H1 (cell line): Measurements from ENCODE around the gene PAX6. TPM values are rescaled to one million over a fixed set of nuclear protein-coding genes. Genes with fewer than 3 reads are reported as not detected.

ENCODE experiments used
- CTCF ChIA-PET: fragments of 300-600 bp; sonication (Branson Sonifier 250); formaldehyde crosslinking; loops from one replicate; lab custom pipeline; 2021; ENCODE audit not compliant: partially characterized antibody; lab: Charles Lee
- POLR2A ChIA-PET: fragments of 300-600 bp; sonication (Branson Sonifier 250); formaldehyde crosslinking; loops from one replicate; lab custom pipeline; 2021; ENCODE audit warnings: inconsistent platforms; ENCODE audit not compliant: partially characterized antibody; lab: Charles Lee
- DNase-seq, 2 experiments: peaks; one replicate each; pipeline versions ENCODE4 v3.0.0 to v3.0.0-alpha.2; 2010 to 2022; ENCODE audit warnings: low spot score in 2 of 2, low read depth in 1 of 2, mixed read lengths in 1 of 2
- FAIRE-seq: peaks from 2 replicates; lab custom pipeline; 2011; peaks lifted over from hg19 to GRCh38; lab: Jason Lieb, UNC
- H2AFZ ChIP-seq: 2 replicates; pipeline ENCODE4 v1.8.1; 2012; ENCODE audit warnings: low read length, inconsistent platforms
- H2AK5ac ChIP-seq: 2 replicates; pipeline ENCODE4 v1.6.1; 2013; ENCODE audit warnings: low read depth, low read length
- H2BK120ac ChIP-seq: replicated peaks from 2 replicates; pipeline ENCODE3; 2013; ENCODE audit warnings: low read depth, low read length, inconsistent platforms
- H2BK12ac ChIP-seq: 2 replicates; pipeline ENCODE4 v1.6.1; 2013; ENCODE audit warnings: low read depth, low read length
- H2BK15ac ChIP-seq: 2 replicates; pipeline ENCODE4 v1.6.1; 2013; ENCODE audit warnings: low read length
- H2BK20ac ChIP-seq: 2 replicates; pipeline ENCODE4 v1.6.1; 2013; ENCODE audit warnings: low read length
- H2BK5ac ChIP-seq: 2 replicates; pipeline ENCODE4 v1.6.1; 2013; ENCODE audit warnings: low read depth, low read length
- H3K14ac ChIP-seq: 2 replicates; pipeline ENCODE4 v1.6.1; 2013; ENCODE audit warnings: inconsistent platforms; ENCODE audit not compliant: insufficient read length
- H3K18ac ChIP-seq: 2 replicates; pipeline ENCODE4 v1.6.1; 2013; ENCODE audit warnings: low read length; ENCODE audit errors: extremely low read depth
- H3K23ac ChIP-seq: 2 replicates; pipeline ENCODE4 v1.6.1; 2013; ENCODE audit warnings: inconsistent platforms; ENCODE audit not compliant: insufficient read length
- H3K23me2 ChIP-seq: 2 replicates; pipeline ENCODE4 v1.6.1; 2013; ENCODE audit warnings: low read depth, low read length
- H3K27ac ChIP-seq: 2 replicates; pipeline ENCODE4 v1.6.1; 2011; ENCODE audit warnings: low read depth, low read length, inconsistent platforms
- H3K27me3 ChIP-seq, 4 experiments: replicated peaks in 1 of 4; 1 replicate in 1 of 4; 2 replicates in 3 of 4; pipeline versions ENCODE4 v1.6.1 to v1.8.1; 2011 to 2013; ENCODE audit warnings: low read length in 3 of 4, mild to moderate bottlenecking in 3 of 4, inconsistent platforms in 2 of 4, mixed read lengths in 2 of 4, moderate library complexity in 1 of 4; ENCODE audit not compliant: control insufficient read depth in 3 of 4, insufficient read depth in 3 of 4; ENCODE audit errors: extremely low read depth in 1 of 4
- H3K36me3 ChIP-seq, 4 experiments: 2 replicates each; pipeline versions ENCODE4 v1.6.1 to v1.8.1; 2011 to 2013; ENCODE audit warnings: mild to moderate bottlenecking in 4 of 4, low read length in 3 of 4, moderate library complexity in 2 of 4, control low read depth in 1 of 4, inconsistent platforms in 1 of 4; ENCODE audit not compliant: insufficient read depth in 4 of 4, control insufficient read depth in 2 of 4
- H3K4ac ChIP-seq: replicated peaks from 2 replicates; pipeline ENCODE3; 2013; ENCODE audit warnings: low read length, low read depth, mixed read lengths, inconsistent platforms; ENCODE audit not compliant: insufficient read length
- H3K4me1 ChIP-seq, 4 experiments: replicated peaks in 1 of 4; 1 replicate in 1 of 4; 2 replicates in 3 of 4; pipeline versions ENCODE4 v1.6.1 to v1.8.1; 2011 to 2013; ENCODE audit warnings: low read length in 3 of 4, inconsistent platforms in 2 of 4, mixed read lengths in 1 of 4; ENCODE audit not compliant: insufficient read depth in 4 of 4, control insufficient read depth in 3 of 4
- H3K4me2 ChIP-seq, 2 experiments: 2 replicates each; pipeline versions ENCODE4 v1.6.1 to v1.8.1; 2011 to 2013; ENCODE audit warnings: low read depth in 2 of 2, low read length in 2 of 2, control low read depth in 1 of 2, inconsistent platforms in 1 of 2, mild to moderate bottlenecking in 1 of 2; ENCODE audit not compliant: insufficient read depth in 1 of 2
- H3K4me3 ChIP-seq, 4 experiments: fragments of 200-600, 300-600 bp in 1 of 4; sonication (generic), shearing (Covaris generic), sonication (Bioruptor Twin) in 1 of 4; 2 replicates each; pipeline versions ENCODE4 v1.5.1 to v1.8.1; 2011 to 2016; ENCODE audit warnings: low read length in 4 of 4, low read depth in 3 of 4, control low read depth in 2 of 4, inconsistent platforms in 2 of 4, mild to moderate bottlenecking in 2 of 4, mixed read lengths in 1 of 4, moderate library complexity in 1 of 4; ENCODE audit not compliant: insufficient read depth in 2 of 4; ENCODE audit errors: extremely low read depth in 1 of 4
- H3K56ac ChIP-seq: replicated peaks from 2 replicates; pipeline ENCODE3; 2013; ENCODE audit warnings: low read depth, mild to moderate bottlenecking, mixed read lengths, low read length, inconsistent platforms; ENCODE audit not compliant: insufficient read length
- H3K79me1 ChIP-seq: 2 replicates; pipeline ENCODE4 v1.6.1; 2013; ENCODE audit warnings: low read depth, low read length, control low read depth
- H3K79me2 ChIP-seq, 2 experiments: 2 replicates each; pipeline versions ENCODE4 v1.6.1 to v1.8.1; 2012 to 2013; ENCODE audit warnings: low read length in 2 of 2, mild to moderate bottlenecking in 2 of 2, inconsistent platforms in 1 of 2; ENCODE audit not compliant: insufficient read depth in 2 of 2, control insufficient read depth in 1 of 2
- H3K9ac ChIP-seq, 4 experiments: replicated peaks in 1 of 4; 1 replicate in 1 of 4; 2 replicates in 3 of 4; pipeline versions ENCODE4 v1.6.1 to v1.8.1; 2011 to 2013; ENCODE audit warnings: low read depth in 3 of 4, low read length in 3 of 4, control low read depth in 2 of 4, mild to moderate bottlenecking in 2 of 4, moderate library complexity in 2 of 4, inconsistent platforms in 1 of 4; ENCODE audit errors: extremely low read depth in 1 of 4
- H3K9me3 ChIP-seq, 2 experiments: 2 replicates each; pipeline versions ENCODE4 v1.6.1 to v1.8.1; 2012 to 2013; ENCODE audit warnings: mild to moderate bottlenecking in 2 of 2, moderate library complexity in 2 of 2, control low read depth in 1 of 2, inconsistent platforms in 1 of 2, low read depth in 1 of 2, low read length in 1 of 2, mixed read lengths in 1 of 2; ENCODE audit not compliant: insufficient read depth in 2 of 2
- H4K20me1 ChIP-seq, 2 experiments: replicated peaks in 1 of 2; 2 replicates each; pipeline versions ENCODE3 to v1.8.1; 2011 to 2013; ENCODE audit warnings: inconsistent platforms in 2 of 2, low read length in 2 of 2, mild to moderate bottlenecking in 1 of 2; ENCODE audit not compliant: insufficient read depth in 2 of 2, control insufficient read depth in 1 of 2
- H4K5ac ChIP-seq: 2 replicates; pipeline ENCODE4 v1.6.1; 2013; ENCODE audit warnings: low read length, low read depth, mixed read lengths, inconsistent platforms; ENCODE audit not compliant: insufficient read length
- H4K8ac ChIP-seq: 2 replicates; pipeline ENCODE4 v1.8.0; 2013; ENCODE audit warnings: mild to moderate bottlenecking, moderate library complexity, low read length, inconsistent platforms; ENCODE audit not compliant: insufficient read depth; ENCODE audit errors: extremely low read depth
- H4K91ac ChIP-seq: replicated peaks from 2 replicates; pipeline ENCODE3; 2013; ENCODE audit warnings: low read length, mixed read lengths, inconsistent platforms; ENCODE audit not compliant: insufficient read length
- CTCF ChIP-seq, 3 experiments: IDR thresholded peaks; 1 replicate in 2 of 3; 2 replicates in 1 of 3; pipeline versions ENCODE4 v1.5.1 to v1.6.1; 2011; ENCODE audit warnings: low read length in 3 of 3, mild to moderate bottlenecking in 3 of 3, inconsistent platforms in 2 of 3, low read depth in 1 of 3, moderate library complexity in 1 of 3; ENCODE audit not compliant: insufficient read depth in 1 of 3; ENCODE audit errors: control extremely low read depth in 1 of 3
- E2F6 ChIP-seq: IDR thresholded peaks from 2 replicates; pipeline ENCODE4 v1.6.1; 2012; ENCODE audit warnings: inconsistent platforms
- EP300 ChIP-seq, 2 experiments: IDR thresholded peaks; 1 replicate in 1 of 2; 2 replicates in 1 of 2; pipeline ENCODE4 v1.6.1; 2011 to 2012; ENCODE audit warnings: low read depth in 2 of 2, low read length in 2 of 2, mild to moderate bottlenecking in 2 of 2, borderline replicate concordance in 1 of 2, inconsistent platforms in 1 of 2, moderate library complexity in 1 of 2
- POLR2A ChIP-seq, 2 experiments: IDR thresholded peaks; 1 replicate in 1 of 2; 2 replicates in 1 of 2; pipeline ENCODE4 v1.6.1; 2011; ENCODE audit warnings: low read depth in 2 of 2, low read length in 2 of 2, mild to moderate bottlenecking in 2 of 2; ENCODE audit errors: control extremely low read depth in 1 of 2
- RAD21 ChIP-seq, 2 experiments: IDR thresholded peaks in 1 of 2; conservative IDR thresholded peaks in 1 of 2; 2 replicates each; pipeline ENCODE4 v1.6.1; 2011; ENCODE audit warnings: low read depth in 2 of 2, low read length in 2 of 2, improper control_type of control experiment in 1 of 2, inconsistent platforms in 1 of 2, mild to moderate bottlenecking in 1 of 2, moderate library complexity in 1 of 2
- RNF2 ChIP-seq: fragments of 200-900, 300-1000 bp; sonication (generic); IDR thresholded peaks from 2 replicates; pipeline ENCODE4 v1.7.1; 2016; ENCODE audit warnings: borderline replicate concordance, low read depth, mild to moderate bottlenecking, antibody characterized with exemption, low read length; ENCODE audit not compliant: poor library complexity, severe bottlenecking; ENCODE audit errors: missing control alignments
- SIN3A ChIP-seq, 2 experiments: IDR thresholded peaks in 1 of 2; conservative IDR thresholded peaks in 1 of 2; 2 replicates each; pipeline ENCODE4 v1.6.1; 2011 to 2012; ENCODE audit warnings: low read length in 2 of 2, improper control_type of control experiment in 1 of 2, low read depth in 1 of 2, mild to moderate bottlenecking in 1 of 2
- WGBS, 2 experiments: shearing (Covaris generic) in 1 of 2; methylation state at CpG; one replicate each; pipeline versions ENCODE4 v1.1.6 to v1.1.7; 2013 to 2015; ENCODE audit warnings: low lambda C conversion rate in 2 of 2, mixed read lengths in 2 of 2, inconsistent platforms in 1 of 2, low coverage in 1 of 2, missing lambda C conversion rate in 1 of 2; ENCODE audit not compliant: insufficient replicate concordance in 2 of 2, insufficient coverage in 1 of 2, insufficient read length in 1 of 2; ENCODE audit errors: extremely low coverage in 1 of 2, missing lambda C conversion rate in 1 of 2; 5-methylcytosine and 5-hydroxymethylcytosine counted together
- polyA plus RNA-seq, 7 experiments: library from polyadenylated mRNA; depleted of rRNA in 3 of 7; stranded (reverse) in 5 of 7; unstranded in 2 of 7; fragments of >200 nt in 5 of 7; fragments of 200-250 nt in 2 of 7; gene quantifications; 1 replicate in 5 of 7; 2 replicates in 1 of 7; 4 replicates in 1 of 7; pipeline versions ENCODE4 v1.2.1 to v1.2.3, GENCODE V29; 2011 to 2013; ENCODE audit warnings: missing spikeins in 2 of 7, mixed read lengths in 2 of 7
- total RNA-seq: library from RNA; stranded (reverse); fragmentation: NEBNext Ultra II Directional; extraction: Animal tissue kit (Norgen Biotek cat#: 25700); gene quantifications from 2 replicates; pipeline ENCODE4 v1.2.1, GENCODE V29; 2021

PAX6 gene
- total and polyA plus RNA-seq, 2 of the 8 experiments (the other 6 are each of a cell fraction or from before 2014, with no cell fraction given): 0.30 to 0.65 TPM

GRCh38 chr11:31768749-31769640 is 42.1 kb downstream of the PAX6 start:
- H4K5ac ChIP-seq: no peak overlapping the region
- DNase-seq (no peak), FAIRE-seq (no peak)
- 70% methylated on average over 9 of the region's 9 CpGs; no CpG with 5 or more reads in 1 of the 2 experiments for WGBS, 2 experiments
- ChIA-PET CTCF (interaction anchor here (0.7 to 1.6 kb wide), 2 partner anchors 102 to 230 kb away, joined by 3 to 4 read pairs; no protein-coding TSS in a partner anchor), POLR2A (no interaction called here)
- H3K23ac ChIP-seq: no peak overlapping the region
- H3K4ac ChIP-seq: no peak overlapping the region
- H4K91ac ChIP-seq: no peak overlapping the region
- no peaks in the 10 kb centered on the region for H3K23me2 ChIP-seq
- H4K20me1 ChIP-seq: no peaks in the 10 kb centered on the region
- no peak overlapping the region for H3K18ac ChIP-seq
- H3K27ac ChIP-seq: no peak overlapping the region
- H3K27me3 ChIP-seq: no peaks in the 10 kb centered on the region
- H2BK15ac ChIP-seq: no peak overlapping the region
- H2BK20ac ChIP-seq: no peak overlapping the region
- no peak overlapping the region for H3K9ac ChIP-seq
- H3K4me3 ChIP-seq: no peak overlapping the region
- no peak overlapping the region for H2AFZ ChIP-seq
- no peaks in the 10 kb centered on the region for H3K9me3 ChIP-seq
- no peak overlapping the region for H3K14ac ChIP-seq
- H3K36me3 ChIP-seq: no peaks in the 10 kb centered on the region
- no peaks in the 10 kb centered on the region for H3K79me2 ChIP-seq
- no peak overlapping the region for H2BK5ac ChIP-seq
- no peak overlapping the region for H2AK5ac ChIP-seq
- no peak overlapping the region for H2BK12ac ChIP-seq
- H2BK120ac ChIP-seq: no peak overlapping the region
- H3K56ac ChIP-seq: no peak overlapping the region
- no peak overlapping the region for H4K8ac ChIP-seq
- no peak overlapping the region for H3K4me2 ChIP-seq
- no peaks in the 10 kb centered on the region for H3K79me1 ChIP-seq
- peaks cover 0 to 5% (median 0%) of the 10 kb centered on the region in 4 experiments; a peak in 1 of 7 replicates for H3K4me1 ChIP-seq
- TF ChIP-seq CTCF (IDR thresholded peaks at IDR 0.05; ENCODE audit: control extremely low read depth in 1 of 3, insufficient read depth in 1 of 3, low read depth in 1 of 3, low read length in 3 of 3) (no peak), EP300 (IDR thresholded peaks at IDR 0.05; ENCODE audit: borderline replicate concordance in 1 of 2, low read depth in 2 of 2, low read length in 2 of 2) (no peak), RAD21 (IDR thresholded peaks at IDR 0.05 in 1 of 2, conservative IDR thresholded peaks at IDR 0.05 in 1 of 2; ENCODE audit: low read depth in 2 of 2, low read length in 2 of 2) (no peak), E2F6 (no peak), RNF2 (no peak), SIN3A (conservative IDR thresholded peaks at IDR 0.05 in 1 of 2, IDR thresholded peaks at IDR 0.05 in 1 of 2; ENCODE audit: low read depth in 1 of 2, low read length in 2 of 2) (no peak), POLR2A (IDR thresholded peaks at IDR 0.05; ENCODE audit: control extremely low read depth in 1 of 2, low read depth in 2 of 2, low read length in 2 of 2) (no peak)
